ENCODE results near the gene P2RY10. TPM values are rescaled to one million over a fixed set of nuclear protein-coding genes. Genes with fewer than 3 reads are reported as not detected.

The P2RY10 gene
- total RNA-seq, 1 experiment from 2014 or later = not detected

- ChIA-PET CTCF (no interaction called here), RAD21 (ENCODE audit: low non-redundant PET in 1 of 2, low total read pairs in 2 of 2, uncharacterized antibody in 2 of 2, unreplicated experiment in 2 of 2) (no interaction called here), POLR2A (no interaction called here)
- no peaks in the 10 kb centered on the region for H3K9me3 ChIP-seq (ENCODE audit: control insufficient read depth in 1 of 2, insufficient read depth in 1 of 2, low read depth in 1 of 2, low read length in 2 of 2)
- no peaks in the 10 kb centered on the region for H3K9me2 ChIP-seq (ENCODE audit: insufficient read depth)
- no peak overlapping the region for H3K27ac ChIP-seq (ENCODE audit: low read depth, low read length)
- no peaks in the 10 kb centered on the region for H3K79me2 ChIP-seq (ENCODE audit: insufficient read depth, low read length)
- no peak overlapping the region for H3K9ac ChIP-seq (ENCODE audit: low read length)
- ATAC-seq (no peak), DNase-seq (ENCODE audit: low read depth, low spot score) (no peak)
- no peaks in the 10 kb centered on the region for H3K27me3 ChIP-seq (ENCODE audit: insufficient read depth, low read length)
- no peak overlapping the region for H3K4me3 ChIP-seq (replicated peaks in 1 of 2; ENCODE audit: low read depth in 1 of 2, low read length in 2 of 2)
- no peaks in the 10 kb centered on the region for H4K20me1 ChIP-seq (ENCODE audit: insufficient read depth)
- no peaks in the 10 kb centered on the region for H3K4me1 ChIP-seq (ENCODE audit: control insufficient read depth in 1 of 2, insufficient read depth in 2 of 2, low read length in 2 of 2)
- TF ChIP-seq POLR2AphosphoS5 (IDR thresholded peaks at IDR 0.05; ENCODE audit: low read depth, low read length) (no peak), ATF3 (IDR thresholded peaks at IDR 0.05) (no peak), SP1 (IDR thresholded peaks at IDR 0.05; ENCODE audit: low read depth) (no peak), POLR2A (IDR thresholded peaks at IDR 0.05; ENCODE audit: borderline replicate concordance, extremely low read depth, insufficient read depth, insufficient read length) (no peak), JUND (IDR thresholded peaks at IDR 0.05) (no peak), YY1 (IDR thresholded peaks at IDR 0.05; ENCODE audit: extremely low read depth, insufficient replicate concordance, low read depth, low read length) (no peak), SRF (IDR thresholded peaks at IDR 0.05; ENCODE audit: low read depth) (no peak), ZBTB33 (IDR thresholded peaks at IDR 0.05; ENCODE audit: extremely low read depth, insufficient replicate concordance, low read length) (no peak), CTCF (IDR thresholded peaks at IDR 0.05 in 2 of 3, conservative IDR thresholded peaks at IDR 0.05 in 1 of 3; ENCODE audit: borderline replicate concordance in 1 of 3, insufficient read depth in 1 of 3, low read depth in 2 of 3, low read length in 2 of 3) (no peak), CEBPB (IDR thresholded peaks at IDR 0.05; ENCODE audit: low read depth) (no peak), TCF7L2 (IDR thresholded peaks at IDR 0.05; ENCODE audit: borderline replicate concordance, extremely low read depth, insufficient read depth, insufficient read length) (no peak), FOSL1 (IDR thresholded peaks at IDR 0.05; ENCODE audit: low read depth) (no peak), EGR1 (IDR thresholded peaks at IDR 0.05; ENCODE audit: low read depth) (no peak), SIN3A (IDR thresholded peaks at IDR 0.05; ENCODE audit: low read depth) (no peak), MAX (IDR thresholded peaks at IDR 0.05) (no peak), EZH2 (IDR thresholded peaks at IDR 0.05) (no peak), ELF1 (IDR thresholded peaks at IDR 0.05; ENCODE audit: borderline replicate concordance, low read depth) (no peak), REST (IDR thresholded peaks at IDR 0.05; ENCODE audit: low read depth) (no peak), RAD21 (IDR thresholded peaks at IDR 0.05; ENCODE audit: low read depth) (no peak)
- H3K4me2 ChIP-seq (ENCODE audit: low read length) = no peak overlapping the region
- intact Hi-C loops (cut with micrococcal nuclease) = no loop called here
- no TSS peak for BruUV-seq (replicated peaks)
- H2AFZ ChIP-seq (ENCODE audit: low read depth, low read length, poor library complexity, severe bottlenecking) = no peak overlapping the region
- no peaks in the 10 kb centered on the region for H3K36me3 ChIP-seq (ENCODE audit: control insufficient read depth in 1 of 2, insufficient read depth in 2 of 2, low read length in 2 of 2)
These were observed 12.6 kb downstream of the P2RY10 start for GRCh38 chrX:78957768-78958130.
